Stimulated activated naive B cell treated with anti-CD40 and anti-IgM and Interleukin-4, amounts not matched to agents 10 μg/mL and 1 μg/mL and 100 μg/mL, for 72 hours (primary cell): ENCODE results near the gene HK2.
A peak's percentile ranks its signal among the peaks of the same experiment; 100 is the strongest.
"Not testable (repeated sequence)": the region's sequence is repeated elsewhere in the genome, so short reads cannot be mapped to it uniquely, and the experiment has no call there.

Source experiments
- ATAC-seq, 2 donors: fragments of 150-1000 bp; cut with Tn5 transposase; replicated peaks; 2 replicates each; pipeline ENCODE4 v1.10.0; 2021; ENCODE audit warnings: moderate library complexity in 1 of 2
- DNase-seq: peaks from one replicate; pipeline ENCODE4 v3.0.0; 2021
- H3K27ac Mint-ChIP-seq: one replicate; pipeline ENCODE4 v1.8.0; 2022; ENCODE audit warnings: mild to moderate bottlenecking, mixed read lengths
- H3K27me3 Mint-ChIP-seq, 2 donors: one replicate each; pipeline ENCODE4 v1.8.0; 2022; ENCODE audit warnings: mixed read lengths in 2 of 2
- H3K36me3 Mint-ChIP-seq, 2 donors: one replicate each; pipeline ENCODE4 v1.8.0; 2022; ENCODE audit warnings: mixed read lengths in 2 of 2, mild to moderate bottlenecking in 1 of 2
- H3K4me1 Mint-ChIP-seq, 2 donors: one replicate each; pipeline ENCODE4 v1.8.0; 2022; ENCODE audit warnings: mixed read lengths in 2 of 2, mild to moderate bottlenecking in 1 of 2
- H3K4me3 Mint-ChIP-seq, 2 donors: one replicate each; pipeline ENCODE4 v1.8.0; 2022; ENCODE audit warnings: mild to moderate bottlenecking in 2 of 2, mixed read lengths in 2 of 2, moderate library complexity in 1 of 2
- H3K9me3 Mint-ChIP-seq, 2 donors: one replicate each; pipeline ENCODE4 v1.8.0; 2022; ENCODE audit warnings: mixed read lengths in 2 of 2, mild to moderate bottlenecking in 1 of 2

HK2 gene

DNA sequence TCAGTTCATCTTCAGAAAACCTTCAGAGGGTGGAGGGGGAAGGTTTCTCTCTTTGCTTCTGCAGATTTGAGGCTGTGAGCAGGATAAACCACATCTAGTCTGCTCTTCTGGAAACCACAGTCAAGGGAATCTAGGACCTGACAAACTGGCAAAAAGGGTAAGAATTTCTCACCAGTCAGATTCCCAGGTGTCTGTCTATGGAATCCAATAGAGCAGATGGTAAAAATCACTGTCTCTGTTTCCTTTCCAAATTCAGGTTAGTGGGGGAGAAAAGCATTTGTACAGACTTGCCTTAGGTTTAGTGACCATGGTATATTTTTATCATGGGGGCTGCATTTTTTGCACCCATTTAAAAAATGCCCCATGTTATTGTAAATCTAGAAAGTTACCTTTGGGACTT lies 62.3 kb downstream of the HK2 start:
- DNase-seq (no peak), ATAC-seq (no peak)
- Mint-ChIP-seq H3K36me3 (peaks cover 42 to 63% of the 10 kb centered on the region in 2 donors), H3K27ac (no peak overlapping the region), H3K4me1 (peaks cover 0 to 3% of the 10 kb centered on the region in 2 donors), H3K27me3 (no peaks in the 10 kb centered on the region), H3K4me3 (no peak overlapping the region), H3K9me3 (peaks cover 12 to 15% of the 10 kb centered on the region in 2 donors)

- ATAC-seq = not testable (repeated sequence)
These were observed 66.3 kb downstream of the HK2 start for GRCh38 chr2:74900225-74900624.

DNA sequence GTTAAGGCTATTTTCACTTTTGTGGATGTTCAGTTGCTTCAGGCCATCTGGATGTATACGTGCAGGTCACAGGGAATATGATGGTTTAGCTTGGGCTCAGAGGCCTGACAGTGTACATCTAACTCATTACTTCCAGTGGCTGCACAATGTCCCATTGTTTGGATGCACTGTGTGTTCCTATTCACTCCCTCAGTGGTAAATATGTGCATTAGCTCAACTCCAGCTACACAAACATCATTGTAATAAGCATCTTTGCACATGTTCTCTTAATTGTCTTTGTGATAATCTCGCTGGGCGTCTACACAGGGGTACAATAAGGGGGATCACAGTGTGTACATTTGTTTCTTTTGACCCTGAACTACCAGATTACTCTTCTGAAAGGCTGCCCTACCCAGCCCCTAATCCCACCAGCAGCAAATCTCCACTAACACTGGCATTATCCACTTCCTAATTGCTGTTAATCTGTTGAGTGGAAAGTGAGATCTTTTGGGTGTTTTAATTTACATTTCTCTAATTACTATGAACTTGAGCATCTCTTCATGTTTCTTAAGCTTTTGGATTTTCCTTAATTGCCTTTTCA lies 68.4 kb downstream of the HK2 start:
- peaks cover 0 to 4% of the 10 kb centered on the region in 2 donors for H3K9me3 Mint-ChIP-seq
- H3K36me3 Mint-ChIP-seq = peaks cover 8 to 11% of the 10 kb centered on the region in 2 donors
- no peak overlapping the region for H3K27ac Mint-ChIP-seq
- peaks cover 0 to 13% of the 10 kb centered on the region in 2 donors for H3K27me3 Mint-ChIP-seq
- no peak overlapping the region for H3K4me3 Mint-ChIP-seq
- H3K4me1 Mint-ChIP-seq = no peaks in the 10 kb centered on the region
- DNase-seq = no peak
- no peak for ATAC-seq

More at GRCh38 chr2:74900225-74900624, 66.3 kb downstream of the HK2 start:
- H3K27me3 Mint-ChIP-seq, DNase-seq, H3K4me3 Mint-ChIP-seq, H3K4me1 Mint-ChIP-seq, H3K9me3 Mint-ChIP-seq, H3K27ac Mint-ChIP-seq: not testable (repeated sequence)
- H3K36me3 Mint-ChIP-seq = peaks cover 19 to 26% of the 10 kb centered on the region in 2 donors

GRCh38 chr2:74906395-74906794 lies 72.5 kb downstream of the HK2 start:
- peaks cover 0 to 9% of the 10 kb centered on the region in 2 donors for H3K4me1 Mint-ChIP-seq
- peaks cover 0 to 4% of the 10 kb centered on the region in 2 donors for H3K36me3 Mint-ChIP-seq
- H3K4me3 Mint-ChIP-seq = no peak overlapping the region
- no peaks in the 10 kb centered on the region for H3K9me3 Mint-ChIP-seq
- DNase-seq (no peak), ATAC-seq (no peak)
- peaks cover 23 to 40% of the 10 kb centered on the region in 2 donors for H3K27me3 Mint-ChIP-seq
- H3K27ac Mint-ChIP-seq = no peak overlapping the region

DNA sequence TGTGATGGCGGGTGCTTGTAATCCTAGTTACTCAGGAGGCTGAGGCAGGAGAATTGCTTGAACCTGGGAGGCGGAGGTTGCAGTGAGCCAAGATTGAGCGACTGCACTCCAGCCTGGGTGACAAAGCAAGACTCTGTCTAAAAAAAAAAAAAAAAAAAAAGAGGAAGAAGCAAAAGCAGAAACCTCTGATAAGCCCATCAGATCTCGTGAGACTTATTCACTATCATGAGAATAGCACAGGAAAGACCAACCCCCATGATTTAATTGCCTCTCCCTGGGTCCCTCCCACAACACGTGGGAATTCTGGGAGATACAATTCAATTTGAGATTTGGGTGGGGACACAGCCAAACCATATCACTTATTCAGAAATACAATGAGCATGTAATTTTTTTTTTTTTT lies 73.6 kb downstream of the HK2 start:
- H3K4me1 Mint-ChIP-seq, H3K36me3 Mint-ChIP-seq, DNase-seq, H3K27ac Mint-ChIP-seq, H3K4me3 Mint-ChIP-seq, ATAC-seq, H3K9me3 Mint-ChIP-seq: not testable (repeated sequence)
- peaks cover 27 to 44% of the 10 kb centered on the region in 2 donors for H3K27me3 Mint-ChIP-seq

DNA sequence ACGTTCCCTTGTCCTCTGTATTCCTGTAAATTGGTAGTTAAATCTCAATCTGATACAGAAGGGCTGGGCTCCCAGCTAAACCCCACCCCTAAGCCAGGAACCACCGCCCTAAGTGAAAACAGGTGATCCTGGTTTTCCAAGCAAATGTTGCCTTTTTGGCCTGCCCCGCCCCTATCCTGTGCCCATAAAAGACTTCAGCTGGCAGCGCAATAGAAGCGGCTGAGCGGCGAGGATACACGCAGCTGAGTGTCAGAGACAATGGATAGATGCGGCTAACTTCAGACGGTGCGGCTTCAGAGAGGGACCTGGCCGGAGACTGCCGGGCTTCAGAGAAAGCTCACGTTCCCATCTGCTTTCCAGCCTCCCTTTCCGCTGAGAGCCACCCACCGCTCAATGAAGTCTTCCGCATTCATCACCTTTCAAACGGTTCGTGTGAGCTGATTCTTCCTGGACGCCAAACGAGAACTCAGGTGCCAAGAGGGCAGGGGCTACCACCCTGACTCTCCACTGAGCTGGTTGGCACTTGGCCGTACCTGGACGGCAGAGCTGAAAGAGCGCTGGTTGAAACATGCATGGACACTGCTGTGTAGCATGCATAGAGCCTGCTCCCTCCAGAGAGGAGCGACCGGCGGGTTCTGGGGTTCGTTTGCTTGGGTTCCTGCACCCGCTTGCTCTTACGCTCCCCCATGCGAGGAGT lies 75.0 kb downstream of the HK2 start:
- DNase-seq = no peak
- H3K36me3 Mint-ChIP-seq = peaks cover 0 to 4% of the 10 kb centered on the region in 2 donors
- H3K4me1 Mint-ChIP-seq = peaks cover 0 to 9% of the 10 kb centered on the region in 2 donors
- H3K9me3 Mint-ChIP-seq = no peaks in the 10 kb centered on the region
- ATAC-seq = no peak
- no peak overlapping the region for H3K27ac Mint-ChIP-seq
- no peak overlapping the region for H3K4me3 Mint-ChIP-seq
- H3K27me3 Mint-ChIP-seq = peaks cover 32 to 49% of the 10 kb centered on the region in 2 donors

GRCh38 chr2:74910245-74910644 lies 76.3 kb downstream of the HK2 start:
- Mint-ChIP-seq H3K4me3 (no peak overlapping the region), H3K27ac (no peak overlapping the region), H3K9me3 (no peaks in the 10 kb centered on the region), H3K4me1 (peaks cover 0 to 9% of the 10 kb centered on the region in 2 donors), H3K27me3 (peaks cover 43 to 62% of the 10 kb centered on the region in 2 donors), H3K36me3 (peaks cover 0 to 4% of the 10 kb centered on the region in 2 donors)
- no peak for ATAC-seq
- DNase-seq = no peak

GRCh38 chr2:74911061-74911460 lies 77.1 kb downstream of the HK2 start:
- H3K9me3 Mint-ChIP-seq = no peaks in the 10 kb centered on the region
- no peak for ATAC-seq
- H3K4me1 Mint-ChIP-seq = peaks cover 0 to 9% of the 10 kb centered on the region in 2 donors
- no peak for DNase-seq
- no peak overlapping the region for H3K27ac Mint-ChIP-seq
- H3K27me3 Mint-ChIP-seq = peaks cover 44 to 62% of the 10 kb centered on the region in 2 donors
- H3K4me3 Mint-ChIP-seq = no peak overlapping the region
- H3K36me3 Mint-ChIP-seq = peaks cover 0 to 2% of the 10 kb centered on the region in 2 donors

DNA sequence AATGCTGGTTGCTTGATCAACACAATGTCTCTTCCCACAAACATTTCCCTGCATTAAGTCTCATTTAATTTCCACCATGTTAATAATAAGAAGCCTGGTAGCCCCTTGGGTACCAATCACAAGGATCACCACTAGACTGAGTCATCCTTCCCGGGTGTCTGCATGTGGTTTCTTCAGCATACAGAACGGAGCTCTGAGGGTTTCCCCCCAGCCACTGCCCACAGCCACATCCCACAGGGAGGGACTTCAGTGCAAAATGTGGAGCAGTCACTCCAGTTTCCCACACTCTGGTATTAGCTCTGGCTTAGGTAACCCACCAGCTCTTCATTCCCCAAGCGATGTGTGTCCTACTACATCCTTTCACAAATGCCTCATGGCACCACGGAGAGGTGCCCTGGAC lies 81.8 kb downstream of the HK2 start:
- Mint-ChIP-seq H3K36me3 (no peaks in the 10 kb centered on the region), H3K4me3 (no peak overlapping the region), H3K4me1 (peaks cover 1 to 8% of the 10 kb centered on the region in 2 donors), H3K9me3 (no peaks in the 10 kb centered on the region), H3K27ac (no peak overlapping the region), H3K27me3 (peaks cover 39 to 51% of the 10 kb centered on the region in 2 donors)
- ATAC-seq = peak; percentile 58 to 78
- no peak for DNase-seq

DNA sequence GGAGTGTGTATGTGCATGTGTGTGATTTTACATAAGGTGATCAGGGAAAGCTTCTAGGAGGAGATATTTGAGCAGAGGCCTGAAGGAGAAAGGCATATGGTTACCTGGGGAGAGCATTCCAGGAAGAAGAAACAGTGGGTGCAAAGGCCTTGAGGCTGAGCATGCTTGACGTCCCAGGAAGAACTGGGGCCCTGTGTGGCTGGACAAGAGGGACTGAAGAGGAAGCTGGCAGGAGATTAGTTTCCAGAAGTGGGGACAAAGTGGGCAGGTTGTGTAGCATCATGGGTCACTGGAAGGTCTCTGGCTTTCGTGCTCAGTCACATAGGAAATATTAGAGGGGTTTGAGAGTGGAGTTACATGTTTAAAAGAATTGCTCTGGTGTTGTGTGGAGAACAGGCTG lies 82.5 kb downstream of the HK2 start:
- Mint-ChIP-seq H3K9me3 (no peaks in the 10 kb centered on the region), H3K27ac (no peak overlapping the region), H3K36me3 (no peaks in the 10 kb centered on the region), H3K27me3 (peaks cover 39 to 53% of the 10 kb centered on the region in 2 donors), H3K4me1 (peaks cover 1 to 8% of the 10 kb centered on the region in 2 donors), H3K4me3 (no peak overlapping the region)
- ATAC-seq (no peak), DNase-seq (no peak)

- DNase-seq (no peak), ATAC-seq (no peak)
- H3K4me3 Mint-ChIP-seq = no peak overlapping the region
- peaks cover 31 to 46% of the 10 kb centered on the region in 2 donors for H3K27me3 Mint-ChIP-seq
- no peaks in the 10 kb centered on the region for H3K36me3 Mint-ChIP-seq
- H3K4me1 Mint-ChIP-seq = peaks cover 1 to 8% of the 10 kb centered on the region in 2 donors
- H3K27ac Mint-ChIP-seq = no peak overlapping the region
- no peaks in the 10 kb centered on the region for H3K9me3 Mint-ChIP-seq
These were observed 84.0 kb downstream of the HK2 start for GRCh38 chr2:74917702-74918619.

- Mint-ChIP-seq H3K27ac (no peak overlapping the region), H3K27me3 (peaks cover 20 to 36% of the 10 kb centered on the region in 2 donors), H3K4me3 (peak overlapping the region; percentile 8 to 45), H3K4me1 (peaks cover 1 to 8% of the 10 kb centered on the region in 2 donors), H3K36me3 (no peaks in the 10 kb centered on the region), H3K9me3 (no peaks in the 10 kb centered on the region)
- DNase-seq = peak; percentile 49
- peak; percentile 70 to 74 for ATAC-seq
These were observed 85.9 kb downstream of the HK2 start for GRCh38 chr2:74919827-74920226.

DNA sequence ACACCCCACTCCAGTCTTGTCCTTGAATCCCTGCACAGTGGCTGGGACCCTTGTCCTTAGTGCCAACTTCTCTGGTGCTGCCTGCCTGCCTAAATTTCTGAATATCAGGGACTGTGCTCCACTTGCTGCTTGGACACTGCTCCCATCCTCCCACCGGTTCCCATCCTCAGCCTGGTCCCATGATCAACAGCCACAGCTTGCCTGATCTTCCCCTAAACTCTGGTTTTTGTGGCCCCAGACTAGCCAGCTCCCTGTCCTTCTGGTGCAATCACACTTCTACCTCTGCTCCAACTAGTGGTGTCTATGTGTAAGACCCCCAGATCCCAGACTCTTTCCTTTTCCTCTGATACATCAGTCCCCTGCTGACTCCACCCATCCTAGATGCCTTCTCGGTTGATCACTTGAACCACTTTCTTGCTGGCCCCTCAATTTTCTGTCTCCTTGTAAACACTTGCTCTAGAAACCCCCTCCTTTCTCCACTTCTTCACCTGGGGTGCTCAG lies 87.4 kb downstream of the HK2 start:
- ATAC-seq = no peak
- Mint-ChIP-seq H3K36me3 (no peaks in the 10 kb centered on the region), H3K9me3 (no peaks in the 10 kb centered on the region), H3K27me3 (peaks cover 15 to 27% of the 10 kb centered on the region in 2 donors), H3K27ac (no peak overlapping the region), H3K4me3 (no peak overlapping the region), H3K4me1 (peaks cover 1 to 8% of the 10 kb centered on the region in 2 donors)
- DNase-seq = no peak

GRCh38 chr2:74922592-74923227 lies 88.8 kb downstream of the HK2 start:
- DNase-seq (no peak), ATAC-seq (no peak)
- Mint-ChIP-seq H3K9me3 (no peaks in the 10 kb centered on the region), H3K36me3 (peaks cover 0 to 3% of the 10 kb centered on the region in 2 donors), H3K27ac (no peak overlapping the region), H3K4me1 (peaks cover 1 to 8% of the 10 kb centered on the region in 2 donors), H3K4me3 (no peak overlapping the region), H3K27me3 (peaks cover 6 to 17% of the 10 kb centered on the region in 2 donors)
